ENCODE results near the gene ZC2HC1C. TPM values are rescaled to one million over a fixed set of nuclear protein-coding genes. Genes with fewer than 3 reads are reported as not detected.

ZC2HC1C gene
- total and polyA plus RNA-seq, 2 of the 13 experiments (the other 11 are each of a cell fraction or from before 2014, with no cell fraction given) = 3.3 to 3.5 TPM

DNA sequence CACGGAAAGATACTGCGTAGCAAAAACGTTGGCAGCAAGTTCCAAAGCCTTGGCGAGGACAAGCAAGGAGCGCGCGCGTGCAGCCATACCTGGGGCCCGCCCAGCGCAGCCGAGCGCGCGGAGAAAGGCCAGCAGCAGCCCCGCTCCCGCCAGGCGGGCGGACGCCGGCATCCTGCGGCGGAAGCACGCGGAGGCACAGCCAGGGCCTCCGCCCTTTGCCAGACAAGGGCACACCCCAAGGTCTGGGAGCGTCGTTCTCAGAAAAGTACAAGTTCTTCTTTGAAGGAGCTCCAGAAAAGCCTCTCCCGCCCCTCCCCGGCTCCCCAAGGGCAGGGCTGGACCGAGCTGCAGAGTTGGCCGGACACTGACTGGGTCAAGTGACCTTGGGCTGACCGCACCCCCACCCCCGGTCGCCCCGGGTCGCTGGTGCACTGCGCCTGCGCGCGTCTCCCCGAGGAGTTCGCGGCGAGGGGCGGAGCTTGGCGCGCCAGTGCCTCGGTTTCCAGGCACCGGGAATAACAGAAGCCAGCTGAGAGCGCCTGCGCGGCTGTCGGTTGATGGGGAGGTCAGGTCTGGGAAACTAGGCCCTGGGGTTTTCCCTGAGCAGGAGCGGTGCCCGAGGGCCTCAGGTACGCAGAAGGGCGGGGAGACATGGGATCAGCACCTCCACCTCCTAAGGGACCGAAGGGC is at the start of gene ZC2HC1C (continued):
- TF ChIP-seq BRF2 (CRISPR knock-in tag; IDR thresholded peaks at IDR 0.05) = no peak
- TF ChIP-seq, protein P1, sequence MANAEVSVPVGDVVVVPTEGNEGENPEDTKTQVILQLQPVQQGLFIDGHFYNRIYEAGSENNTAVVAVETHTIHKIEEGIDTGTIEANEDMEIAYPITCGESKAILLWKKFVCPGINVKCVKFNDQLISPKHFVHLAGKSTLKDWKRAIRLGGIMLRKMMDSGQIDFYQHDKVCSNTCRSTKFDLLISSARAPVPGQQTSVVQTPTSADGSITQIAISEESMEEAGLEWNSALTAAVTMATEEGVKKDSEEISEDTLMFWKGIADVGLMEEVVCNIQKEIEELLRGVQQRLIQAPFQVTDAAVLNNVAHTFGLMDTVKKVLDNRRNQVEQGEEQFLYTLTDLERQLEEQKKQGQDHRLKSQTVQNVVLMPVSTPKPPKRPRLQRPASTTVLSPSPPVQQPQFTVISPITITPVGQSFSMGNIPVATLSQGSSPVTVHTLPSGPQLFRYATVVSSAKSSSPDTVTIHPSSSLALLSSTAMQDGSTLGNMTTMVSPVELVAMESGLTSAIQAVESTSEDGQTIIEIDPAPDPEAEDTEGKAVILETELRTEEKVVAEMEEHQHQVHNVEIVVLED (CRISPR knock-in tag; IDR thresholded peaks at IDR 0.05; ENCODE audit: borderline replicate concordance) = peak; percentile 52; the same call in 1 of the 2 replicates
- TF ChIP-seq KDM2A (CRISPR knock-in tag; IDR thresholded peaks at IDR 0.05; ENCODE audit: borderline replicate concordance, low read depth) = peak; percentile 44; the same call in 1 of the 2 replicates
- TF ChIP-seq, protein P2, sequence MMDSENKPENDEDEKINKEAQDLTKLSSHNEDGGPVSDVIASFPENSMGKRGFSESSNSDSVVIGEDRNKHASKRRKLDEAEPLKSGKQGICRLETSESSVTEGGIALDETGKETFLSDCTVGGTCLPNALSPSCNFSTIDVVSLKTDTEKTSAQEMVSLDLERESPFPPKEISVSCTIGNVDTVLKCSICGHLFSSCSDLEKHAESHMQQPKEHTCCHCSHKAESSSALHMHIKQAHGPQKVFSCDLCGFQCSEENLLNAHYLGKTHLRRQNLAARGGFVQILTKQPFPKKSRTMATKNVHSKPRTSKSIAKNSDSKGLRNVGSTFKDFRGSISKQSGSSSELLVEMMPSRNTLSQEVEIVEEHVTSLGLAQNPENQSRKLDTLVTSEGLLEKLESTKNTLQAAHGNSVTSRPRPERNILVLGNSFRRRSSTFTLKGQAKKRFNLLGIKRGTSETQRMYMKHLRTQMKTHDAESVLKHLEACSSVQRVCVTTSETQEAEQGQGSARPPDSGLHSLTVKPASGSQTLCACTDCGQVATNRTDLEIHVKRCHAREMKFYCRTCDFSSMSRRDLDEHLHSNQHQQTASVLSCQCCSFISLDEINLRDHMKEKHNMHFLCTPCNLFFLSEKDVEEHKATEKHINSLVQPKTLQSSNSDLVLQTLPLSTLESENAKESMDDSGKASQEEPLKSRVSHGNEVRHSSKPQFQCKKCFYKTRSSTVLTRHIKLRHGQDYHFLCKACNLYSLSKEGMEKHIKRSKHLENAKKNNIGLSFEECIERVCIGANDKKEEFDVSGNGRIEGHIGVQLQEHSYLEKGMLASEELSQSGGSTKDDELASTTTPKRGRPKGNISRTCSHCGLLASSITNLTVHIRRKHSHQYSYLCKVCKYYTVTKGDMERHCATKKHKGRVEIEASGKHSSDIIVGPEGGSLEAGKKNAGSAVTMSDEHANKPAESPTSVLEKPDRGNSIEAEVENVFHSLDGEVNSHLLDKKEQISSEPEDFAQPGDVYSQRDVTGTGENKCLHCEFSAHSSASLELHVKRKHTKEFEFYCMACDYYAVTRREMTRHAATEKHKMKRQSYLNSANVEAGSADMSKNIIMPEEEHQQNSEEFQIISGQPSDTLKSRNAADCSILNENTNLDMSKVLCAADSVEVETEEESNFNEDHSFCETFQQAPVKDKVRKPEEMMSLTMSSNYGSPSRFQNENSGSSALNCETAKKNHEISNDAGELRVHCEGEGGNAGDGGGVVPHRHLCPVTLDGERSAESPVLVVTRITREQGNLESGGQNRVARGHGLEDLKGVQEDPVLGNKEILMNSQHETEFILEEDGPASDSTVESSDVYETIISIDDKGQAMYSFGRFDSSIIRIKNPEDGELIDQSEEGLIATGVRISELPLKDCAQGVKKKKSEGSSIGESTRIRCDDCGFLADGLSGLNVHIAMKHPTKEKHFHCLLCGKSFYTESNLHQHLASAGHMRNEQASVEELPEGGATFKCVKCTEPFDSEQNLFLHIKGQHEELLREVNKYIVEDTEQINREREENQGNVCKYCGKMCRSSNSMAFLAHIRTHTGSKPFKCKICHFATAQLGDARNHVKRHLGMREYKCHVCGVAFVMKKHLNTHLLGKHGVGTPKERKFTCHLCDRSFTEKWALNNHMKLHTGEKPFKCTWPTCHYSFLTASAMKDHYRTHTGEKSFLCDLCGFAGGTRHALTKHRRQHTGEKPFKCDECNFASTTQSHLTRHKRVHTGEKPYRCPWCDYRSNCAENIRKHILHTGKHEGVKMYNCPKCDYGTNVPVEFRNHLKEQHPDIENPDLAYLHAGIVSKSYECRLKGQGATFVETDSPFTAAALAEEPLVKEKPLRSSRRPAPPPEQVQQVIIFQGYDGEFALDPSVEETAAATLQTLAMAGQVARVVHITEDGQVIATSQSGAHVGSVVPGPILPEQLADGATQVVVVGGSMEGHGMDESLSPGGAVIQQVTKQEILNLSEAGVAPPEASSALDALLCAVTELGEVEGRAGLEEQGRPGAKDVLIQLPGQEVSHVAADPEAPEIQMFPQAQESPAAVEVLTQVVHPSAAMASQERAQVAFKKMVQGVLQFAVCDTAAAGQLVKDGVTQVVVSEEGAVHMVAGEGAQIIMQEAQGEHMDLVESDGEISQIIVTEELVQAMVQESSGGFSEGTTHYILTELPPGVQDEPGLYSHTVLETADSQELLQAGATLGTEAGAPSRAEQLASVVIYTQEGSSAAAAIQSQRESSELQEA (CRISPR knock-in tag; IDR thresholded peaks at IDR 0.05; ENCODE audit: not compliant biosample characterization) = peak; percentile 49
- peak; percentile 37; the same call in 1 of the 2 replicates for TF ChIP-seq ZNF451 (CRISPR knock-in tag; IDR thresholded peaks at IDR 0.05)
- peak; percentile 20; the same call in 1 of the 2 replicates for TF ChIP-seq KDM4B (CRISPR knock-in tag; IDR thresholded peaks at IDR 0.05)
- peak; percentile 80; the same call in 1 of the 2 replicates for TF ChIP-seq SMAD1 (CRISPR knock-in tag; IDR thresholded peaks at IDR 0.05; ENCODE audit: borderline replicate concordance, low read depth)
- no peak for TF ChIP-seq SNRNP70 (IDR thresholded peaks at IDR 0.05; ENCODE audit: low read depth, low read length)
- 0 out of 2 replicates have a peak, but pooled peaks have one; percentile 23 for TF ChIP-seq ZNF841 (CRISPR knock-in tag; IDR thresholded peaks at IDR 0.05; ENCODE audit: borderline replicate concordance)
- peak; percentile 93 for TF ChIP-seq E2F1 (CRISPR knock-in tag; IDR thresholded peaks at IDR 0.05)
- TF ChIP-seq ZNF788 (CRISPR knock-in tag; IDR thresholded peaks at IDR 0.05; ENCODE audit: borderline replicate concordance) = peak; percentile 82; the same call in 1 of the 2 replicates
- TF ChIP-seq, protein P3, sequence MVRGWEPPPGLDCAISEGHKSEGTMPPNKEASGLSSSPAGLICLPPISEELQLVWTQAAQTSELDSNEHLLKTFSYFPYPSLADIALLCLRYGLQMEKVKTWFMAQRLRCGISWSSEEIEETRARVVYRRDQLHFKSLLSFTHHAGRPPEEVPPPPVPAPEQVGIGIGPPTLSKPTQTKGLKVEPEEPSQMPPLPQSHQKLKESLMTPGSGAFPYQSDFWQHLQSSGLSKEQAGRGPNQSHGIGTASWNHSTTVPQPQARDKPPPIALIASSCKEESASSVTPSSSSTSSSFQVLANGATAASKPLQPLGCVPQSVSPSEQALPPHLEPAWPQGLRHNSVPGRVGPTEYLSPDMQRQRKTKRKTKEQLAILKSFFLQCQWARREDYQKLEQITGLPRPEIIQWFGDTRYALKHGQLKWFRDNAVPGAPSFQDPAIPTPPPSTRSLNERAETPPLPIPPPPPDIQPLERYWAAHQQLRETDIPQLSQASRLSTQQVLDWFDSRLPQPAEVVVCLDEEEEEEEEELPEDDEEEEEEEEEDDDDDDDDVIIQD (CRISPR knock-in tag; IDR thresholded peaks at IDR 0.05; ENCODE audit: low read depth) = peak; percentile 26; the same call in 1 of the 2 replicates
- 0 out of 2 replicates have a peak, but pooled peaks have one; percentile 25 for TF ChIP-seq KLF15 (CRISPR knock-in tag; IDR thresholded peaks at IDR 0.05; ENCODE audit: borderline replicate concordance)
